LNCaP clone FGC (cell line): ENCODE data around the gene CACNA1C.
A peak's percentile ranks its signal among the peaks of the same experiment; 100 is the strongest.
"Not testable (repeated sequence)": the region's sequence is repeated elsewhere in the genome, so short reads cannot be mapped to it uniquely, and the experiment has no call there.

Experiments
- DNase-seq: peaks from one replicate; pipeline ENCODE4 v3.0.0-alpha.2; 2011; ENCODE audit warnings: low read depth
- H3K4me3 ChIP-seq: 2 replicates; pipeline ENCODE4 v1.5.1; 2011; ENCODE audit warnings: mild to moderate bottlenecking, low read depth, low read length, control low read depth
- TF ChIP-seq, protein P1 (sequence below): IDR thresholded peaks from 2 replicates; pipeline ENCODE4 v1.5.1; 2012; ENCODE audit warnings: mild to moderate bottlenecking; ENCODE audit not compliant: control insufficient read depth, insufficient read depth; ENCODE audit errors: extremely low read depth

CACNA1C gene

DNA sequence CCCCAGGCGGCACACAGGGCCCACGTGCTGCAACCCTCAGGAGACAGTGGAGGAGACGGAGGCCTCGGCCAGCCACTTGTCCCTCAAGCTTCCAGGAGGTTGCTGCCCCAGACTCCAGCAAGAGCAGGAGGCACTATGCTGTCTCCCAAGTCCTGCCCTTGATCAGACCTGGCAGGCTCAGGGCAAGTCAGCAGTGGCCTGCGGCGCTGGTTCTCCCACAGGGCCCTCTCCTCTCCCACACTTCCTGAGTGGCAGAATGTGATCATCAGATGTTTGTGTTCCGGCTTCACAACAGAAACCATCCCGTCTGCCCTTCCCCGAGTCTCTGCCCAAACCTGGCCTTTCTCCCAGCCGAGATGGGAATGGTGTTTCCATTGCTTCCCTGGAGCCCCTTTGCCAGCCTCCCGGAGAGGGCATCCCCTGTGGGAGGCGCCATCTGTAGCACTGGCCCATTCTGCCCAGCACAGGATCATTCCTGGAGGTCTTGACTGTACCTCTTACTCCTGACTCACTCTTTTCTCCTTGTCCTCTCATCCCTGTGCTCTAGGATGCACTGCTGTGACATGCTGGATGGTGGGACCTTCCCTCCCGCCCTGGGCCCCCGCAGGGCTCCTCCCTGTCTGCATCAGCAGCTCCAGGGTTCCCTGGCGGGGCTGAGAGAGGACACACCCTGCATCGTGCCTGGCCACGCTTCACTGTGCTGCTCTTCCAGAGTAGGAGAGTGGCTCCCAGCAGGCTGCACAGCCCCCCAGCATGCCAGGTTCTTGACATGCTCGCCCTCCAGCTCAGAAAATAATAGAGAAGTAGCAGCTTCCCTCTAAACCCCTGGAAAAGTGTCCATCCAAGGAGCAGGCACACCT is 627.3 kb downstream of the CACNA1C start:
- no peak overlapping the region for H3K4me3 ChIP-seq
- no peak for DNase-seq
- TF ChIP-seq, protein P1, sequence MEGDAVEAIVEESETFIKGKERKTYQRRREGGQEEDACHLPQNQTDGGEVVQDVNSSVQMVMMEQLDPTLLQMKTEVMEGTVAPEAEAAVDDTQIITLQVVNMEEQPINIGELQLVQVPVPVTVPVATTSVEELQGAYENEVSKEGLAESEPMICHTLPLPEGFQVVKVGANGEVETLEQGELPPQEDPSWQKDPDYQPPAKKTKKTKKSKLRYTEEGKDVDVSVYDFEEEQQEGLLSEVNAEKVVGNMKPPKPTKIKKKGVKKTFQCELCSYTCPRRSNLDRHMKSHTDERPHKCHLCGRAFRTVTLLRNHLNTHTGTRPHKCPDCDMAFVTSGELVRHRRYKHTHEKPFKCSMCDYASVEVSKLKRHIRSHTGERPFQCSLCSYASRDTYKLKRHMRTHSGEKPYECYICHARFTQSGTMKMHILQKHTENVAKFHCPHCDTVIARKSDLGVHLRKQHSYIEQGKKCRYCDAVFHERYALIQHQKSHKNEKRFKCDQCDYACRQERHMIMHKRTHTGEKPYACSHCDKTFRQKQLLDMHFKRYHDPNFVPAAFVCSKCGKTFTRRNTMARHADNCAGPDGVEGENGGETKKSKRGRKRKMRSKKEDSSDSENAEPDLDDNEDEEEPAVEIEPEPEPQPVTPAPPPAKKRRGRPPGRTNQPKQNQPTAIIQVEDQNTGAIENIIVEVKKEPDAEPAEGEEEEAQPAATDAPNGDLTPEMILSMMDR: no peak

DNA sequence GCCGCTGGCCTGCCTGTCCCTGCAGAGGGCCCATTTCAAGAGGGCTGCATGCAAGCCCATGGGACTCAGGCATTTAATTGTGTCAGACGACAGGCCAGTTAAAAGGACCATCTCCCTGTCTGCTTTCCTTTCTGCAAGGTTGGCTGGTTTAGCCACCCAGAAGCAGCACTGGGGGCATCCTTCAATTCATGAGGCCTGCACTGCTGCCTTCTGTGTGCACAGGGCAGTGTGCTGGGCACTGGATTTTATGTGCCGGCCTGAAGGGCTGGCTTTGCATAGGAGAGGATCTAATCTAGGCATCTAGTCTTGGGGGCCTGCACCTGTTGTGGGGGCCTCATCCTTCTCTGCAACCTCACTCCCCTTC is 627.9 kb downstream of the CACNA1C start:
- H3K4me3 ChIP-seq: no peak overlapping the region
- TF ChIP-seq, protein P1: no peak
- DNase-seq: no peak

DNA sequence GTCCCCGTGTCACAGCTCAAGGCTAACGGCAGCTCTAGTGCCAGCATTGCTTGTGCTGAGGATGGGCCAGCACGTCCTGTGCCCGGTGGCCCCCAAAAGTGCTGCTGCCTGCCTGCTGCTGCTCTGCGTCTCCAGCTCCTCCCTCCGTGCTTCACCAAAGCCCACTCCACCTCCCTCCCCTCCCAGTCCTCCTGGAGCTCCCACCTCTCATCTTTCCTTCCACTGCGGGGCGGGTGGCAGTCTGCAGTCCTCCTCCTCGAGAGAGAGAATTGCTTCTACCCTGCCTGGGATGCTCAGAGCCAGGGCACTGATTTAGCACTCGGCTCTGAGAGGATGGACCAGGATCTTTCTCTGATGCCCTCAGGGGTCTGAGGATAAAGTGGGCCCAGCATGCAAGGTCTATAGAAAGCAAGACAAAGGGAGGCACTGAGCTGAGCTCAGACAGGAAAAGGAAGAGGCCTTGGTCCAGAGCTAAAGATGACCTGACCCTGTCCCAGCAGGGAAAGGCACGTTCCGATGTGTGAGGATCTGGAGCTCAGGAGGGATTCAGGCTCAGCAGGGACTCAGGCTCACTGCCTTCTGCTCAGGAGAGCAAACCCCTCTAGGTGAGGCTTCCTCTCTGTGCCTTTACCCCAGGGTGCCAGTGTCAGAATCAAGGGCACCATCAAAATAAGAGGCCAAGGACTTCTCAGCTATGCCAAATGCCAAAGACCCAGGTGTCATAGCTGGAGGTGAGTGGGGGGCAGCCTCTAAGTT is 628.8 kb downstream of the CACNA1C start:
- no peak overlapping the region for H3K4me3 ChIP-seq
- TF ChIP-seq, protein P1: no peak
- no peak for DNase-seq

DNA sequence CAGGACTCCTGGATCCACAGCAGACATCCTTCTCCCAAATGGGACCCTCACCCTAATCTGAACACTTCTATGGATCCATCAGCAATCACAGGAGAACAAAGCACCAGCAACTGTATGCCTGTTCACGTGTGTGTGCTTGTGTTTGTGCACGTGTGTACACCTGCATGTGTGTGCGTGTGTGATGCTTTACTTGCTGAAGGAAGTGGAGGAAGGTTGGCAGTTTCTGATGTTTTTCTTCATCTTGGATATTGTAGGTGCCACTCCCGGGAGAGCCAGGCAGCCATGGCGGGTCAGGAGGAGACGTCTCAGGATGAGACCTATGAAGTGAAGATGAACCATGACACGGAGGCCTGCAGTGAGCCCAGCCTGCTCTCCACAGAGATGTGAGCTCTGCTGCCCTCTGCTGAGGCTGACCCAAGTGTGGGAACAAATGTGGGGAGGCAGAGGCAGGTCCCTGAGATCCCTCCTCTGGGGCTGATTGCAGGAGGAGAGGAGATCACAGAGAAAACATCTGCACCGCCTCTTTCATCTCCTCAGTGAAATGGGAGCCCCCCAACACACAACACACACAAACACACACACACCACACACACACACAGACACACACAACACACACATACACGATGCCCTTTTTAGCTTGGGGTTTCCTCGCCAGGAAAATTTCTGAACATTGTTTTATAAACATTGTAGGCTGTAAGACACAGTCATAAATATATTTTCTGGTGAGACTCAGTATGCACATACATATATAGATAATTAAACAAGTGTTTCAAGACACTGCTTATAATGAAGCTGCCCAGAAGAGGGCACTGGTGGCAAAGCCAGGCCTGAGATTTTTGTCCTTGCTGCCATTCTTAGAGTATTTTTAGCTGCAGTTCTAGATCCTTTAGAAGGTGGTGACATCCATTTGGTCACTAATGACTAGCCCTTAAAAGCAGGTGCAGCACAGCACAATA is 629.8 kb downstream of the CACNA1C start:
- TF ChIP-seq, protein P1: peak; percentile 63
- peak; percentile 45 for DNase-seq
- no peak overlapping the region for H3K4me3 ChIP-seq

DNA sequence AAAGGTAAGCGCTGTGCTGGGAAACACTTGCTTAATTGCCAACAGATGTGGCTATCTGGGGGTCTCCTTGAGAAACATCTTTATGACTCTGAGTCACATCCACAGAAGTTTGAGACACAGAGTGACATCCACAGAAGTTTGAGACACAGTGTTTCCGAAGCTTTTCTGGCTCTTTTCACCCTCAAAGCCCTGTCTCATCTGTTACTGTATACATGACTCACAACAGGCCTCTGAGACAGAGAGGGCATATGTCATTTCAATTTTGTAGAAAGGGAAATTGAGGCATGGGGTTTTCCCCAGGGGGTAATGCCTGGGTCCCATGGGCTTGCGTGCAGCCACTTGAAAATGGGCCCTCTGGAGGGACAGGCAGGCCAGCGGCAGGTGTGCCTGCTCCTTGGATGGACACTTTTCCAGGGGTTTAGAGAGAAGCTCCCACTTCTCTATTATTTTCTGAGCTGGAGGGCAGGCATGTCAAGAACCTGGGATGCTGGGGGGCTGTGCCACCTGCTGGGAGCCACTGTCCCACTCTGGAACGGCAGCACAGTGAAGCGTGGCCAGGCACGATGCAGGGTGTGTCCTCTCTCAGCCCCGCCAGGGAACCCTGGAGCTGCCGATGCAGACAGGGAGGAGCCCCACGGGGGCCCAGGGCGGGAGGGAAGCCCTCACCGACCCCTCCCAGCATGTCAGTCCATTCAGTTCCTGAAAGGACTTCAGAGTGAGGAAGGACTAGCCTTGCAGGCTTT is 630.7 kb downstream of the CACNA1C start:
- no peak for DNase-seq
- TF ChIP-seq, protein P1: no peak
- no peak overlapping the region for H3K4me3 ChIP-seq

DNA sequence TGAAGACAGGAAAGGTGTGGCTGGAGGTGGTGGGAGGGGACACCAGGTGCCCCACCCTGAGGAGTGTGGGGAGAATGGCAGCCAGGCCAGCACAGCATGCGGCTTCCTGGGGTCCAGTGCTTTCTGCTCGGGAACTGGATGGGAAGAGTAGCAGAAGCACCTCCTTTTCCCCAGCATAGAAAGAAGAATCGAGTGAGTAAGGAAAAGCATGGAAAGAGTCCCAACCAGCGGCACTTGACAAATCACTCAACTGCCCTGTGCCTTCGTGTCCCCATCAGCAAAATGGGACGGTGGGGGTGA is 631.2 kb downstream of the CACNA1C start:
- not testable (repeated sequence) for DNase-seq, H3K4me3 ChIP-seq

DNA sequence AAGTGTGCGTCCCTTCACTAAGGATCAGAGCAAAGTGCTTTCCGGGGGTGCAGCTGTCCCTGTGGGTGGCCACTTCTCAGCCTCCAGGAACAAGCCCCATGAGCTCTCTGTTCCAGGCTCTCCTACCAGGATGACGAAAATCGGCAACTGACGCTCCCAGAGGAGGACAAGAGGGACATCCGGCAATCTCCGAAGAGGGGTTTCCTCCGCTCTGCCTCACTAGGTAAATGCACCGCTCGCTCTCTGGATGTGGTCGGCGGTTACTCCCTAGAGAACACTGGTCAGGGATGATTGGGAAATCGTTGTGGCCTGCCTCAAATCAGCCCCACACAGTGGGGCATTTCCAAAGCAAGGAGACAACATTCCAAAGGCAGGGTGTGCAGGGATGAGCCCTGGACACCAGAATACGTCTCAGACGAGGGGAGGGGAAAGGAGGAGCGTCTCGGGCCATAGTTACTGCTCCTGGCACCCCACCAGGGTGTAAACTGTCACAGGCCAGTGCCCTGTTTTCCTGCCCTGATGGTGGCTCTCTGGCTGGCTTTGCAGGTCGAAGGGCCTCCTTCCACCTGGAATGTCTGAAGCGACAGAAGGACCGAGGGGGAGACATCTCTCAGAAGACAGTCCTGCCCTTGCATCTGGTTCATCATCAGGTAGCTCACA is 633.0 kb downstream of the CACNA1C start:
- not testable (repeated sequence) for H3K4me3 ChIP-seq, DNase-seq
